ENCODE data around the gene TTI1.

The TTI1 gene

DNA sequence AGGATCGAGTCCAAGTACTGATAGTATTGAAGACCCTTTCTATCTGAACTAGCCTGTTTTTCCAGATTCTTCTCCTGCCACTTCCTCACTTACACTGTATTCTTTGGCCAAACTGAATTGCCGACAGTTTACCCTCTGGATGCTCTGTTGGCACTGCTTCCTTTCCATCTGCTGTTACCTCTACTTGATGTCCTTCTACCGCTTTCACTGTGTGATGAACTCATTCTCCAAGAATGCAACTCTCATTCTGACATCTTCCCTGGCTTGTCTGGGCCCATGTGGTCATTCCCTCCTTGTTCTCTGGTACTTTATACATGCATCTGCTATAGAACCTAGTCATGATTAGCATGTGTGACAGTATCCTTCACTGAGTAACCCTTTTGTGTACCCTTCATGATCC, 16.5 kb upstream of the TTI1 start:
- Histone ChIP-seq H3K9ac (no peak overlapping the region), H3K4me3 (ENCODE audit: low read depth, low read length) (no peak overlapping the region)

DNA sequence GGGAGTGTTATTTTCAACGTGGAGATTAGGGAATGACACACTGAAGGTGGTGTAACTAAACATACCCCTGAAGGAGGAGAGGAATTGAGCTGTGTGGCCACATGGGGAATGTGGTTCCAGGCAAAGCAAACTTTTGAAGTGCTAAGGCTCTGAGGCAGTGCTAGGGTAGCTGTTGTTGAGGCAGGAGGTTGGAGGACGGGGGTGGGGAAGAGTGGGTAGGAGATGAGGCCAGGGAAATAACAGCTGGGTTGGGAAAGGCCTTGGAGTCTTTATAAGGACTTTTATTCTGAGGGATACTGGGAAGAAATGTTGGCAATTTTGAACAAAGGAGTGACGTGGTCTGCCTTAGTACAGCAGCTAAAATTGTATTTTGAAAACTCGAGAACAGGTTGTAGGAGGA, 13.3 kb upstream of the TTI1 start:
- no peaks in the 10 kb centered on the region for H3K36me3 ChIP-seq (ENCODE audit: control insufficient read depth, insufficient read depth, low read length)
- no peaks in the 10 kb centered on the region for H3K27me3 ChIP-seq (ENCODE audit: control insufficient read depth, insufficient read depth, low read length)
- H3K27ac ChIP-seq, result no peak overlapping the region
- H3K4me3 ChIP-seq (ENCODE audit: low read depth, low read length), result no peak overlapping the region
- no peak overlapping the region for H3K9ac ChIP-seq
- H3K4me2 ChIP-seq (ENCODE audit: low read length), result no peak overlapping the region
- no peak overlapping the region for H2AFZ ChIP-seq
- TF ChIP-seq, protein P1, sequence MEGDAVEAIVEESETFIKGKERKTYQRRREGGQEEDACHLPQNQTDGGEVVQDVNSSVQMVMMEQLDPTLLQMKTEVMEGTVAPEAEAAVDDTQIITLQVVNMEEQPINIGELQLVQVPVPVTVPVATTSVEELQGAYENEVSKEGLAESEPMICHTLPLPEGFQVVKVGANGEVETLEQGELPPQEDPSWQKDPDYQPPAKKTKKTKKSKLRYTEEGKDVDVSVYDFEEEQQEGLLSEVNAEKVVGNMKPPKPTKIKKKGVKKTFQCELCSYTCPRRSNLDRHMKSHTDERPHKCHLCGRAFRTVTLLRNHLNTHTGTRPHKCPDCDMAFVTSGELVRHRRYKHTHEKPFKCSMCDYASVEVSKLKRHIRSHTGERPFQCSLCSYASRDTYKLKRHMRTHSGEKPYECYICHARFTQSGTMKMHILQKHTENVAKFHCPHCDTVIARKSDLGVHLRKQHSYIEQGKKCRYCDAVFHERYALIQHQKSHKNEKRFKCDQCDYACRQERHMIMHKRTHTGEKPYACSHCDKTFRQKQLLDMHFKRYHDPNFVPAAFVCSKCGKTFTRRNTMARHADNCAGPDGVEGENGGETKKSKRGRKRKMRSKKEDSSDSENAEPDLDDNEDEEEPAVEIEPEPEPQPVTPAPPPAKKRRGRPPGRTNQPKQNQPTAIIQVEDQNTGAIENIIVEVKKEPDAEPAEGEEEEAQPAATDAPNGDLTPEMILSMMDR (IDR thresholded peaks at IDR 0.05), result no peak
- no peaks in the 10 kb centered on the region for H3K4me1 ChIP-seq
- peaks cover 44% of the 10 kb centered on the region for H3K79me2 ChIP-seq
- no peaks in the 10 kb centered on the region for H3K9me3 ChIP-seq (ENCODE audit: control insufficient read depth, low read length)

More for the DNA sequence above, 16.5 kb upstream of the TTI1 start:
- H3K4me1 ChIP-seq, result peaks cover 3% of the 10 kb centered on the region
- H2AFZ ChIP-seq, result no peak overlapping the region
- no peaks in the 10 kb centered on the region for H3K27me3 ChIP-seq (ENCODE audit: control insufficient read depth, insufficient read depth, low read length)
- H3K79me2 ChIP-seq, result peaks cover 18% of the 10 kb centered on the region
- no peaks in the 10 kb centered on the region for H3K36me3 ChIP-seq (ENCODE audit: control insufficient read depth, insufficient read depth, low read length)
- TF ChIP-seq, protein P1 (IDR thresholded peaks at IDR 0.05), result no peak
- H3K27ac ChIP-seq, result no peak overlapping the region
- no peaks in the 10 kb centered on the region for H3K9me3 ChIP-seq (ENCODE audit: control insufficient read depth, low read length)
- no peak overlapping the region for H3K4me2 ChIP-seq (ENCODE audit: low read length)

DNA sequence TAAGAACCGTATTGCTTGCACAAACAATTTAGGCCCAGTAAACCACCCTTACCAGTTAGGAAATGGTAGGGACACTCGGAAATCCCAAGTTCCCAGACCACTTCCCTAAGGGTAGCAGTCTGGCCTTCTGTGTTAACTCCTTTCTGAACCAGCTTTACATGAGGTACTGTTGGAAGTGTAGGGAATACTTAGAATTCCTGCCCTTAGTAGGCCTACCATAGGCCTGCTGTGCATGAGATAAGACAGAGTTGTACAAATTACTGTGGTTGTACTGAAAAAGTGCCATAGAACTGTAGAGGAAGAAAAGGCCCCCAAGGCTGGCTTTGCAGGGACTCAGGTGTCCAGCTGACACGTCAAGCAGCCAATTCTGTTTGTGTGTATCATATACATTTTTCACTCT, 11.4 kb upstream of the TTI1 start:
- H3K4me1 ChIP-seq, result no peaks in the 10 kb centered on the region
- no peaks in the 10 kb centered on the region for H3K36me3 ChIP-seq (ENCODE audit: control insufficient read depth, insufficient read depth, low read length)
- no peak overlapping the region for H2AFZ ChIP-seq
- no peak overlapping the region for H3K9ac ChIP-seq
- no peaks in the 10 kb centered on the region for H3K27me3 ChIP-seq (ENCODE audit: control insufficient read depth, insufficient read depth, low read length)
- H3K9me3 ChIP-seq (ENCODE audit: control insufficient read depth, low read length), result no peaks in the 10 kb centered on the region
- H3K27ac ChIP-seq, result no peak overlapping the region
- peaks cover 40% of the 10 kb centered on the region for H3K79me2 ChIP-seq
- TF ChIP-seq, protein P1 (IDR thresholded peaks at IDR 0.05), result no peak
- no peak overlapping the region for H3K4me2 ChIP-seq (ENCODE audit: low read length)
- H3K4me3 ChIP-seq (ENCODE audit: low read depth, low read length), result no peak overlapping the region

DNA sequence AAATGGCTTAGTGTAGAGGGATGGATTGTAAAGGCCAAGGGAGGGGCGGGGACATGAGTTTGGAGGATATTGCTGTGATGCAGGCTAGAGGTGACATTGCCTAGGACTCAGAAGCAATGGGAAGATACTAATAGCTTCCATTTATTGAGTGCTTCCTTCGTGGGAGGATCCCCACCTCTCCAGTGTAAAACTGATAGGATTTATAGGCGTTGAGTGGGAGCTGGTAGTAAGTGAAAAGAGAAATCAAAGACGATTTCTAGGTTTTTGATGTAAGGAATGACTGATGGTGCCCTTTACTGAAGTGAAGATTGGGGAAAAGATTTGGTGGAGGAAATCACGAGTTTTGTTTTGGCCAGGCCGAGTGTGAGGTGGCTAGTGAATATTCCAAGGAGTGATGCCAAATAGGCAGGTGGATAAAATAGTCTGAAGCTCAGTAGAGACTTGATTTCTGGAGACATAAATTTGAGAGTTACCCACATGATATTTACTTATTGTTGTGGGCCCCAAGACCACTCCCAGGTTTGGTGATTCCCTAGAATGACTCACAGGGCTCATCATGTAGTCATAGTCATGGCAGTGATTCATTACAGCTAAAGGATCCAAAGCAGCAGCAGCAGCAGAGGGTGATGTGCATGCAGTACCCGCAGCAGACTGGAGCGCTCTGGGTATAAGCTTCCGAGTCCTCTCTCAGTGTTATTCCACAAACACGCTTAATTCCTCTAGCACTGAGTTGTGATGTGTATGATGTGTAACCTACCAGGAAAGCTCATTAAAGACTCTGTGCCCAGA, 10.4 kb upstream of the TTI1 start:
- Histone ChIP-seq H3K27me3 (ENCODE audit: control insufficient read depth, insufficient read depth, low read length) (no peaks in the 10 kb centered on the region), H3K36me3 (ENCODE audit: control insufficient read depth, insufficient read depth, low read length) (no peaks in the 10 kb centered on the region), H3K9me3 (ENCODE audit: control insufficient read depth, low read length) (no peaks in the 10 kb centered on the region), H3K27ac (no peak overlapping the region), H3K4me2 (ENCODE audit: low read length) (no peak overlapping the region), H3K4me1 (no peaks in the 10 kb centered on the region), H3K9ac (no peak overlapping the region), H2AFZ (no peak overlapping the region), H3K79me2 (peaks cover 42% of the 10 kb centered on the region), H3K4me3 (ENCODE audit: low read depth, low read length) (no peak overlapping the region)
- TF ChIP-seq, protein P1 (IDR thresholded peaks at IDR 0.05), result no peak

DNA sequence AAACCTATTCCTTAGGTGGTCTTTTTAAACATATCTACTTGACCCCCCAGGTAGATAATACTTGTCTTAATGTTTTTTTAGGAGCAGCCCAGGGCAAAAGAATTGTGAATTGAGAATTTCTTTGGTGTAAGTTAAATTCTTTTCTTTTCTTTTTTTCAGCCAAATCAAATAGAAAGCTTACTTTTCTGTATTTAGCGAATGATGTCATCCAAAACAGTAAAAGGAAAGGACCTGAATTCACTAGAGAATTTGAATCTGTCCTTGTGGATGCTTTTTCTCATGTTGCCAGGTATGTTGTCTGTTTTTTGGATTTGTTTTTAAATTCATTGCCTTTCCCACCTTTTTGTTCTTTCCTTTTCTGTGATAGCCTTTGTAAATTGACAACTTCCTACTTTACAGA, 7.0 kb upstream of the TTI1 start:
- H3K36me3 ChIP-seq (ENCODE audit: control insufficient read depth, insufficient read depth, low read length), result no peaks in the 10 kb centered on the region
- TF ChIP-seq, protein P1 (IDR thresholded peaks at IDR 0.05), result no peak
- H3K79me2 ChIP-seq, result peaks cover 56% of the 10 kb centered on the region

More for the DNA sequence above, 7.0 kb upstream of the TTI1 start:
- Histone ChIP-seq H3K4me1 (peaks cover 4% of the 10 kb centered on the region), H3K4me2 (ENCODE audit: low read length) (no peak overlapping the region), H2AFZ (no peak overlapping the region), H3K27me3 (ENCODE audit: control insufficient read depth, insufficient read depth, low read length) (no peaks in the 10 kb centered on the region), H3K27ac (no peak overlapping the region), H3K9ac (no peak overlapping the region), H3K9me3 (ENCODE audit: control insufficient read depth, low read length) (no peaks in the 10 kb centered on the region), H3K4me3 (ENCODE audit: low read depth, low read length) (no peak overlapping the region)

Measured in parathyroid adenoma (tissue), 2 donors.